IPS-18a (cell line): ENCODE measurements around the gene RPAIN.

Experiments used
- H3K27ac ChIP-seq: one replicate; pipeline ENCODE4 v1.5.1; 2013; ENCODE audit warnings: low read length
- H3K27me3 ChIP-seq: one replicate; pipeline ENCODE4 v1.6.1; 2013; ENCODE audit warnings: mild to moderate bottlenecking, low read length; ENCODE audit not compliant: control insufficient read depth, insufficient read depth
- H3K36me3 ChIP-seq: one replicate; pipeline ENCODE4 v1.6.1; 2013; ENCODE audit warnings: low read depth, low read length; ENCODE audit not compliant: control insufficient read depth
- H3K4me1 ChIP-seq: one replicate; pipeline ENCODE4 v1.6.1; 2013; ENCODE audit warnings: low read depth, low read length; ENCODE audit not compliant: control insufficient read depth
- H3K4me3 ChIP-seq: one replicate; pipeline ENCODE4 v1.5.1; 2013; ENCODE audit warnings: low read length
- H3K9ac ChIP-seq: one replicate; pipeline ENCODE4 v1.6.1; 2013; ENCODE audit warnings: mild to moderate bottlenecking, low read length, moderate library complexity
- H3K9me3 ChIP-seq: one replicate; pipeline ENCODE4 v1.6.1; 2013; ENCODE audit warnings: low read depth, low read length; ENCODE audit not compliant: control insufficient read depth

RPAIN gene

DNA sequence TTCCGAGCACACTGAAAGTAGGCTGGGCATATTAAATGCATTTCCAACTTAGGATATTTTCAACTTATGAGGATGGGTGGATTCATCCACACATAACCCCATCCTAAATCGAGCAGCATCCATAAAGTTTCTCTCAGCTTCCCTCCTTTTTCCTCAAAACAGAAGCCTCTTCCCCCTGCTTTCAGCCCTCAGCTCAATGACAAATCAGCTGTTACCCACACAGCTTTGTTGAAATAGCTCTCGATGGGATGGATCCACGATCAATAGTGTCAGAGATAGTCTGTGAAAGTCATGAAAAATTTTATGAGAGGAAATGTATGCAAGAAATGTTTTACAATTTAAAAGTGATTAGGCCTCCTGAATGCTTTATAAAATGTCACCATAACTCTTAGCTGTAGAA lies 46.3 kb downstream of the RPAIN start:
- no peaks in the 10 kb centered on the region for H3K9me3 ChIP-seq
- H3K36me3 ChIP-seq, result peaks cover 12% of the 10 kb centered on the region
- H3K27ac ChIP-seq, result no peak overlapping the region
- H3K27me3 ChIP-seq, result no peaks in the 10 kb centered on the region
- peaks cover 10% of the 10 kb centered on the region for H3K4me1 ChIP-seq
- H3K9ac ChIP-seq, result peak overlapping the region; percentile 84
- H3K4me3 ChIP-seq, result peak overlapping the region; percentile 77

DNA sequence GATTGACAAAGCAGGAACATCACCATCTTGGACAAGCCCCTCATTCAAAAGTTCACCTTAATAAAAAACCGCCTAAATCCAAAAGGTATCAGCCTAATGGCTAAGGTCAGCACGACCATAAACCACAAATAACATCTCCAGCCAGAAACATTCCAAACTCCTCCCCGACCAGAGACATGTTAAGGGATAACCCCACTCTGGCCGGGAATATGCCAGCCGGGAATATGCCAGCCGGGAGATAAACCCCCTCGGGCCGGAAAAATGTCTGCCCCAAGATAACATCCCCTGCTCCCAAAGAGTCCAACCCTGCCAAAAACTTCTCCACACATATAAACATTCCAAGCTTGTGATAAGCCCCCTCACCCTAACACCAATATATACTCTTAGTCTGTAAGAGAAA lies 47.4 kb downstream of the RPAIN start:
- H3K9ac ChIP-seq, result peak overlapping the region; percentile 84
- H3K27me3 ChIP-seq, result no peaks in the 10 kb centered on the region
- no peaks in the 10 kb centered on the region for H3K9me3 ChIP-seq
- peak overlapping the region; percentile 77 for H3K4me3 ChIP-seq
- H3K36me3 ChIP-seq, result peaks cover 12% of the 10 kb centered on the region
- H3K4me1 ChIP-seq, result peaks cover 10% of the 10 kb centered on the region
- no peak overlapping the region for H3K27ac ChIP-seq

DNA sequence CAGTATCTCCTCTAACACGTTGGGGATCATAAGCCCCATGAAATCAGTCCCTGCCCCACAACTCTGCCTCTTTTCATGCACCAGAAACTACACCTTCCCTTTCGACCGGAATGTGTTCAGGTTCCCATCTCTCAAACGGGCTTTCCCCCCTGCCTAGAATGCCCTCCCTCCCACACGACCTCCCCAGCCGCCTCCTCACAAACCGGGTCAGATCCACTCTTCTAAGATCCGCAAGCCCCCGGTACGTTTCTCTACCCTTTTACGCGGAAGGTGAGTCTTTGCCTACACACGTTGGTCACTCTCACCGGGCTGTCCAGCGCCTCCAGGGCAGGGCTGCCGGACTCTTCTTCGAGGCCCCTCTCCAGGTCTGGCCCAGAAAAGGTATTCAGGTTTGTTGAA lies 48.1 kb downstream of the RPAIN start:
- peaks cover 12% of the 10 kb centered on the region for H3K36me3 ChIP-seq
- H3K4me1 ChIP-seq, result peaks cover 10% of the 10 kb centered on the region
- no peaks in the 10 kb centered on the region for H3K9me3 ChIP-seq
- no peak overlapping the region for H3K27ac ChIP-seq
- H3K9ac ChIP-seq, result peak overlapping the region; percentile 84
- H3K4me3 ChIP-seq, result peak overlapping the region; percentile 77
- H3K27me3 ChIP-seq, result no peaks in the 10 kb centered on the region

DNA sequence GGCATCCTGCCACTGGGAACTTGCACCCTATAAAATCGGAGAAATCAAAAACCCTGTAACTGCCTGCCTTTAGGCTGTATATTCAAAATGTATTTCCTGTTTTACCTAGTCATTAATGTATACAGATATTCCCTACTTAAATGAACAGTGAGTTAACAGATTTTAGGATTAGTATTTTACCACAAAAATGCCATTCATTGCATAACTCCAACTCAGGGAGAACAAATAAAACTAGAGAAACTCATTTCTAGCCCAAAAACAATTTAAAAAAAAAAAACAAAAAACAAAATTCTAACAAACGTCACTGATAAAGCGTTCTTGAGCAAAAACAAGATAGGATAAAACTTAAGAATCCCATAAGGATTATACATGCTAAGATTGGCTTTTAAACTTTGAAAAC lies 52.5 kb downstream of the RPAIN start:
- H3K9ac ChIP-seq, result no peak overlapping the region
- H3K27me3 ChIP-seq, result no peaks in the 10 kb centered on the region
- no peaks in the 10 kb centered on the region for H3K9me3 ChIP-seq
- H3K4me3 ChIP-seq, result no peak overlapping the region
- H3K36me3 ChIP-seq, result peaks cover 38% of the 10 kb centered on the region
- no peak overlapping the region for H3K27ac ChIP-seq
- no peaks in the 10 kb centered on the region for H3K4me1 ChIP-seq

DNA sequence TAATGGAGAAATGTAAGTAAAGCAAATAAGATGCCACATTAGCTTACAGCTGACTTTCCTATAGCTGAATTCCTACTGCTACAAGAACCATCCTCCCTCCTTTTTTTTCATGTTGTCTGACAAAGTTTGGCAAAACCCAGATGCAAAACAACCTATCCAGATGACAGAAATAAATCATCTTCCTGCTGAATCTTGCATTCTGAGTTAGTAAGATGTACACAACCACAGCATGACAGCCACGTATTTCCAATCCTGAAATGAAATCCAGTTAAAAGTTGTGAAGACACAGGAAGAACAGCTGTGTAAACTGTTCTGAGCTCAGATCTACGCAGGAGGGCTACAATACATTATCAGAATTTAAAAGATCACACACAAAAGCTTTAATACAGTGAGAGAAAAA lies 53.9 kb downstream of the RPAIN start:
- H3K4me1 ChIP-seq, result no peaks in the 10 kb centered on the region

DNA sequence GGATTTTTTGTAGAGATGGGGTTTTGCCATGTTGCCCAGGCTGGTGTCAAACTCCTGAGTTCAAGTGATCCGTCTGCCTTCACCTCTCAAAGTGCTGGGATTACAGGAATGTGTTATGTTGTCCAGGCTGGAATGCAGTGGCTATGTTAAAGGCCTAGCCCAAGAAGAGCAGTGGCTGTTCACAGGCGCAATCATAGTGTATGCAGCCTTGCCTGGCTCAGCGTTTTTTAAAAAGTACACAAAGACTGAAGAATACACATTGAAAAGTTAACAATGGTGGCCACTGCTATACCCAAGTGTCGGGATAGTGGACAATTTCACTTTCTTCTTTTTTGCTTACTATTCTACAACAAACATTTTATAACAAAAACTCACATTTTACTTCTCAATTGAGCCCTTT lies 59.0 kb downstream of the RPAIN start:
- Histone ChIP-seq H3K27ac (no peak overlapping the region), H3K4me1 (no peaks in the 10 kb centered on the region), H3K4me3 (no peak overlapping the region), H3K9me3 (no peaks in the 10 kb centered on the region), H3K36me3 (peaks cover 87% of the 10 kb centered on the region), H3K27me3 (no peaks in the 10 kb centered on the region), H3K9ac (no peak overlapping the region)

More for the DNA sequence above, 53.9 kb downstream of the RPAIN start:
- Histone ChIP-seq H3K4me3 (no peak overlapping the region), H3K27me3 (no peaks in the 10 kb centered on the region), H3K9me3 (no peaks in the 10 kb centered on the region), H3K27ac (no peak overlapping the region), H3K36me3 (peaks cover 51% of the 10 kb centered on the region), H3K9ac (no peak overlapping the region)

DNA sequence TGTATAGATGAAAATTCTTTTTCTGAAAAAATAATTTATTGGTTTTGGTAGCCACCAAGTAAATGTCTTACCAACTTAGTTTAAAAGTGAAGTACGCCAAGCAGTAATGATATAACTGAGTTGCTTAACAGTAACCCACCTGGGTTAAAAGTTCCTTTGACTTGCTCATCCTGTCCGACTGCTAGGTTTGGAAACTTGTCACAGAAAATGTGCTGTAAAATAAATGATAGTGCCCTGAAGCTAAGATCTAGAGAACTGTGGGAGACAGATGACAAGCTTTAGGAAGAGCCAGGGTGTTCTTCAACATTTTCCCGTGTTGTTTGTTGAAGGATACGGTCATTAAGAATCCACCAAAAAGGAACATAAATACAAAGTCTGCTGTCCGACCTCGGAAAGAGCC lies 61.0 kb downstream of the RPAIN start:
- Histone ChIP-seq H3K27ac (no peak overlapping the region), H3K4me3 (no peak overlapping the region), H3K9me3 (no peaks in the 10 kb centered on the region), H3K27me3 (no peaks in the 10 kb centered on the region), H3K4me1 (peaks cover 5% of the 10 kb centered on the region), H3K9ac (no peak overlapping the region), H3K36me3 (peaks cover 81% of the 10 kb centered on the region)

- H3K4me3 ChIP-seq, result no peak overlapping the region
- H3K9me3 ChIP-seq, result no peaks in the 10 kb centered on the region
- H3K36me3 ChIP-seq, result peaks cover 79% of the 10 kb centered on the region
- peaks cover 5% of the 10 kb centered on the region for H3K4me1 ChIP-seq
- H3K9ac ChIP-seq, result no peak overlapping the region
- H3K27ac ChIP-seq, result no peak overlapping the region
- no peaks in the 10 kb centered on the region for H3K27me3 ChIP-seq
These were observed 61.5 kb downstream of the RPAIN start for GRCh38 chr17:5481451-5481850.
